Amniotic epithelial cell (primary cell): Measurements from ENCODE around the gene ST6GALNAC4.

ENCODE experiments used
- DNase-seq: peaks from one replicate; pipeline ENCODE4 v3.0.0-alpha.2; 2010; ENCODE audit warnings: low read depth

The ST6GALNAC4 gene

DNA sequence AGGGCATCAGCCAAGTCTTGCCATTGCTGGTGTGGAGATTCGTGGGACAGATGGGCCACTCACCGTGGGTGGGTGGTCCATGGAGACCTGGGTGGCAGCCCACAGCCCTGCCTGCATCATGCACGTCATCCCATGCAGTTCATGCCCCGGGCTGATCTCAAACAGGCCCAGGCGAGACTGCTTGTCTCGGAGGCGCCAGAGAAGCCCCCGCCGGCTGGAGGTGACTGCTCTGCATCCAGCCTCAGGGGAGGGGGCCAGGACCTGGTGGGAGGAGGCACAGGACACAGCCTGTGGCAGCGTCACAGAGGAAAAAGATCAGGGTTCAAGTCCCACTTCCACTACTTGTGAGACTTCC, 12.8 kb upstream of the ST6GALNAC4 start:
- DNase-seq = no peak

- DNase-seq = no peak
Measured at GRCh38 chr9:127928676-127929624, 12.1 kb upstream of the ST6GALNAC4 start.

GRCh38 chr9:127927988-127928675, 11.3 kb upstream of the ST6GALNAC4 start:
- DNase-seq = no peak

GRCh38 chr9:127927201-127927987, 10.6 kb upstream of the ST6GALNAC4 start:
- DNase-seq = no peak

DNA sequence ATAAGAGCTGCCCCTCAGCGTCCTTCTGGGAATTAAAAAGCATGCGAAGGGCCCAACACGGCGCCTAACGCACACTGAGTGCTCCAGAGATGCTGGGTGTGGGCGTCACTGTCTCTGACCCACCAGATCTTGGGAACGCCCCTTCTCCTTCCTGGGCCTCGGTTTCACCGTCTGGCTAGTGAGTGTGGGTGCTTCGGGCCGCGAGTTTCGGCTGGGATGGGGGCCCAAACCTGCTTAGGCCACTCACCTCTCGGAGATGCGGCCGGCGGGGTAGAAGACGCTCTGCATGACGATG, 10.0 kb upstream of the ST6GALNAC4 start:
- no peak for DNase-seq

- no peak for DNase-seq
Measured at GRCh38 chr9:127925959-127926905, 9.4 kb upstream of the ST6GALNAC4 start.

- no peak for DNase-seq
Measured at GRCh38 chr9:127924736-127925444, 8.0 kb upstream of the ST6GALNAC4 start.

- peak; percentile 88 for DNase-seq
Measured at GRCh38 chr9:127923771-127924170, 6.9 kb upstream of the ST6GALNAC4 start.

- DNase-seq = no peak
Measured at GRCh38 chr9:127923046-127923445, 6.2 kb upstream of the ST6GALNAC4 start.

DNA sequence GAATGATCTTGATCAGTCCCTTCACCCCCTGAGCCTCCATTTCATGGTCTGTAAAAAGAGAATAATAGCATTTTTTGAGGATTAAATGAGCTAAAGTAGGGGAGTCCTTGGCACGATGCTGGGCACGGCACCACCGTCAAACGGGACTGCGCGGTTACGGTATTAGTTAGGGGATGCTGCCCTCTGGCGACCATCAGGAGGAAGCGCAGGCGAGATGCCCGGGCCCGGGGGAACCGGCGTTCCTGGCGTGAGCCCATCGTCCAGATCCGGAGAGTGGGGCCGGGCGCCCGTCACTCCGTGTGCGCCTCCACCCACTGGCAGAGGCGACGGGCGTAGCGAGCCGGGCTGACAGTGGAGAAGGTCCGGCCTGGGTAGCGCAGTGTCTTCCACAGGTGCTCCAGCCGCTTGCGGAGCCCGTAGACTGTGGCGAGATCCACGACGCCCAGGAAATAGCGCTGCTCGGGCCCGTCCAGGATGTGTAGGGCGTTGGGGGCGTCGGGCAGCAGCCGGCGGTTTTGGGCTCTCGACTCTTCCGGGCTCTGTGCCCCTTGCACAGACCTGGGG, 4.8 kb upstream of the ST6GALNAC4 start:
- DNase-seq = peak; percentile 35

- DNase-seq = no peak
Measured at GRCh38 chr9:127920794-127921193, 4.0 kb upstream of the ST6GALNAC4 start.

DNA sequence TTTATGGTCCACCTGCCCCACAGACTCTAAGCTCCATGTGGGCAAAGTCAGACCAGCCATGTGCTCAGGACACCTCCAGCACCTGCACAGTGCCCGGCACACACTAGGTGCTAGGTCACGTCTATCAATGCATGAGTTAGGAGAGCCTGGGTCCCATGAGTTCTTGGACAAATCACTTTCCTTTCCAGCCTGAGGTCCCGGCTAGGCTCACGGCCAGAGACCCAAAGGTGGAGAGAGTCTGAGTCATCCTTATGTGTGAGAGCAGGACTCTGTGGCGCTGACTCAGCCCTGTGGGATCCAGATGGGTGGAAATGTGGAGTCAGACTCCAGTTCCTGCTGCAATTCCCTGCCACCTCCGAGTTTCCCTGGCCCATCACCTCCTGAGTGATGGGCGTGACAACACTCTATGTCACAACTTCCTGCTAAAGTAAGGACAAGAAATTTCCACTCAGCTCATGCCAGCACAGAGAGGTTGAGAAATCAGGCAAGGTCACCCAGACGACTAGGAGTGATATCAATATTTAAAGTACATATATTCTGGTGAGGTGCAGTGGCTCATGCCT, 2.5 kb upstream of the ST6GALNAC4 start:
- DNase-seq = peak; percentile 97

DNA sequence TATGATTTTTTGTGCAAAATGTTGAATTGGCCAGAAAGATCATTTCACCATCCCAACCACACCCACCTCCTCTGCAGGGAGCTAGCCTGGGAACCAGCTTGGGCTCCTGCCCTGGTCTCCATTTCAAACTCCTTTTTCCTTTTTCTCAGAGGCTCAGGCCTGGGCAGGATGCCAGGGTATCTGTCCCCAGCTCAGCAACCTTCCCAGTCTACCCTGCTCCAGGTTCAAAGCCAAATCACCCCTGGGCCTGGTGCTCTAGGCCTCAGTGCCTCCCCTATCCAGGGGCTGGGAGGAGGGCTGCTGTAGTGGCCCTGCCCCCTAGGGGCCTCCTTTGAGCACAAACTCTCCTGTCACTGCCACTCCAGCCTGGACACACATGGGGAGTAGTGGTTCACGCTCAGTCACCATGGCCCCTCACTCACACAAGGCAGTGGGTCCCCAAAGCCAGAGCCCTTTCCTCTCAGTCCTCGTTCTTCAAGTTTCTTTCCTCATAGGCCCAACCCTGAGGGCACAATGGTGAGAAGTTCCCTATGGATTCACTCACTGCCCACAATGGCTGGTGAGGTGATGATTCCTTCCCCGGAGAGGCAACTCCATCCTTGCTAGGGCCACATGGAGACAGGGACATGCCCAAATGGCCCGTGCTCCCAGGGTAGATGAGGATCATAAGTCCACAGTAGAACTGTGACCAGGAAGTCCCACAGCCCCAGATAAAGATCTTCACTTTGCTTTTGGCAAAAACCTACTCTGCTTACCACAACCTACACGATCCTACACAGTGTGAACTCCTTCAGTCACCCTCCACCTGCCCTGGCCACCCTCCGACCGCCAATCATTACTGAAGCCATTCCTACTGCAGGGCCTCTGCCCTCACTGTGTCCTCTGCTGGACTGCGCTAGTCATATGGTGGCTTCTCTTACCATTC, 1.6 kb upstream of the ST6GALNAC4 start:
- DNase-seq = no peak

- no peak for DNase-seq
Measured at GRCh38 chr9:127917603-127918002, 762 bp upstream of the ST6GALNAC4 start.

- no peak for DNase-seq
Measured at GRCh38 chr9:127915801-127916719, 781 bp downstream of the ST6GALNAC4 start.

GRCh38 chr9:127915325-127915752, 1.5 kb downstream of the ST6GALNAC4 start:
- no peak for DNase-seq

DNA sequence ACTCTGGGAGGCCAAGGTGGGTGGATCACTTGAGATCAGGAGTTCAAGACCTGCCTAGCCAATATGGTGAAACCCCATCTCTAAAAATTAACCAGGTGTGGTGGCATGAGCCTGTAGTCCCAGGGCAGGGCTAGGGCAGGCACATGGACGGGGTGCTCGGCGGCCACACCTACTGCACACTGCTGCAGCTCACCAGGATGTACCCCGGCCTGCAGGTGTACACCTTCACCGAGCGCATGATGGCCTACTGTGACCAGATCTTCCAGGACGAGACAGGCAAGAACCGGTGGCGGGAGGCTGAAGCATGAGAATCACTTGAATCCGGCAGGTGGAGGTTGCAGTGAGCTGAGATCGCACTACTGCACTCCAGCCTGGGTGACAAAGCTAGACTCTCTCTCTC, 3.2 kb downstream of the ST6GALNAC4 start:
- DNase-seq = no peak

- DNase-seq = no peak
Measured at GRCh38 chr9:127912882-127913281, 4.0 kb downstream of the ST6GALNAC4 start.
